Retinal pigment epithelial cell (primary cell): Measurements from ENCODE around the gene TBR1.

Source experiments
- DNase-seq: peaks from one replicate; pipeline ENCODE4 v3.0.0-alpha.2; 2010; ENCODE audit warnings: low read depth
- H3K4me3 ChIP-seq: 2 replicates; pipeline ENCODE4 v1.5.1; 2011; ENCODE audit warnings: mild to moderate bottlenecking, low read length, control low read depth, moderate library complexity
- CTCF ChIP-seq: conservative IDR thresholded peaks from 2 replicates; pipeline ENCODE4 v1.5.1; 2011; ENCODE audit warnings: low read depth, low read length, control low read depth, inconsistent platforms

Gene TBR1

GRCh38 chr2:161430386-161430785 is 14.3 kb downstream of the TBR1 start:
- TF ChIP-seq CTCF, result no peak
- DNase-seq, result no peak
- no peak overlapping the region for H3K4me3 ChIP-seq

DNA sequence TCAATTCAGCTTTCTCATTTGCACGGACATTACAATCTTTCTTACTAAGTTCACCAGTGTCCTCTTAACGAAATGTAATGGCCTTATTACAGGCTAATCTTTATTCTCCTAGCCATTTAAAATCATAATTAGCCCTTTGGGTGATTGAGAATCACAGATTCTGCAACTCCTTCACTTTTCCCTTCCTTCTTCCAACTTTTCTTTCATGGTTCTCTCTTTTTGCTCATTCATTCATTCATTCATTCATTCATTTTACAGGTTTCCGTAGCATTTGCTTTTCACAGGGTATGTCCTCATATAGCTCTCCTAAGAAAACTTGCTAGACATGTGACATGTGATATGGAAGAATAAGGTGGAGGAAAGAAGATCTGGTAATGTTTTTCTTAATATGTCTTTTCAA is 16.0 kb downstream of the TBR1 start:
- no peak overlapping the region for H3K4me3 ChIP-seq
- DNase-seq, result no peak
- TF ChIP-seq CTCF, result no peak

GRCh38 chr2:161434118-161434517 is 18.0 kb downstream of the TBR1 start:
- TF ChIP-seq CTCF, result no peak
- H3K4me3 ChIP-seq, result no peak overlapping the region
- no peak for DNase-seq

DNA sequence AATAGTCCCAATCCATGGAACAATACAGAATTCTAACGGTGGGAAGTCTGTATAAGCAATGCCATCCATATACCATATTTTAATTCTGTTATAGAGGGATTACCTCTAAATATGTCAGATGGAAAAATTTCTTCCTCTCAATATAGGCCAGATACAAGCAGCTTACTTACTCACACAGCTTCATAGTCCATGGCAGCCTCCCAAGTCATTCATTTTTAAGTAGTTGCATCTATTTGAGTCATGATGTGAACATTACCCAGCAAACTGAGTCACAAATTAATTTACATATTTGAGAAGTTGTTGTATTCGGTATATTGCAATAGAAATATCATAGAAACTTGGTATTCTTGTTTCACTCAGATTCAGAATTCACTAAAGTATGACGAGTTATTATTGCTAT is 20.3 kb downstream of the TBR1 start:
- no peak for TF ChIP-seq CTCF
- no peak overlapping the region for H3K4me3 ChIP-seq
- peak; percentile 75 for DNase-seq

GRCh38 chr2:161438598-161438997 is 22.5 kb downstream of the TBR1 start:
- H3K4me3 ChIP-seq, result no peak overlapping the region
- TF ChIP-seq CTCF, result no peak
- no peak for DNase-seq

DNA sequence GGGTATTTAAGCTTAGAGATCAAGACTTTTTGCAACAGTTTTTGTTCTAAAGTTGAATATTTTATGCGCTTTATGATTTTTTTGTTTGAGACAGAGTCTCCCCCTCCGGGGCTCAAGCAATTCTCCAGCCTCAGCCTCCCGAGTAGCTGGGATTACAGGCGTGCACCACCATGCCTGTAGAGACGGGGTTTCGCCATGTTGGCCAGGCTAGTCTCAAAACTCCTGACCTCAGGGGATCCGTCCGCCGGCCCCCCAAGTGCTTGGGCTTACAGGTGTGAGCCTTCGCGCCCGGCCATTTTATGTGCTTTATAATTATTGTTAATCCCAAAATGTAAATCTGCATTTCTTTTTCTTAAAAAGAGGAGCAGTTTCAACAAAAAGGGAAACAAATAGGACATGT is 29.0 kb downstream of the TBR1 start:
- no peak overlapping the region for H3K4me3 ChIP-seq
- DNase-seq, result no peak
- TF ChIP-seq CTCF, result no peak

GRCh38 chr2:161448431-161448830 is 32.3 kb downstream of the TBR1 start:
- DNase-seq, result no peak
- TF ChIP-seq CTCF, result no peak
- H3K4me3 ChIP-seq, result no peak overlapping the region
